GM18868 (cell line): ENCODE data around the gene SMIM21.

ENCODE experiments used
- ATAC-seq: cut with Tn5 transposase; IDR thresholded peaks from one replicate; pipeline ENCODE4 v1.9.1; 2021; ENCODE audit warnings: mild to moderate bottlenecking, moderate library complexity; ENCODE audit not compliant: unreplicated experiment

Gene SMIM21

GRCh38 chr18:75427603-75428002 is at the start of gene SMIM21:
Gene SMIM21 (minus strand): TSS chr18:75427703. CDS start chr18:75427563, 140 bp downstream.
- no peak for ATAC-seq

- no peak for ATAC-seq
These were observed 47.7 kb upstream of the SMIM21 start for GRCh38 chr18:75475228-75475627.

- no peak for ATAC-seq
These were observed 46.8 kb upstream of the SMIM21 start for GRCh38 chr18:75474332-75474731.

- no peak for ATAC-seq
These were observed 45.8 kb upstream of the SMIM21 start for GRCh38 chr18:75473316-75473715.

- no peak for ATAC-seq
These were observed 45.4 kb upstream of the SMIM21 start for GRCh38 chr18:75472906-75473305.

- ATAC-seq: no peak
These were observed 44.9 kb upstream of the SMIM21 start for GRCh38 chr18:75472396-75472795.

- no peak for ATAC-seq
These were observed 44.3 kb upstream of the SMIM21 start for GRCh38 chr18:75471850-75472249.

- ATAC-seq: no peak
These were observed 40.3 kb upstream of the SMIM21 start for GRCh38 chr18:75467851-75468250.

GRCh38 chr18:75467281-75467795 is 39.8 kb upstream of the SMIM21 start:
- no peak for ATAC-seq

GRCh38 chr18:75464356-75464755 is 36.9 kb upstream of the SMIM21 start:
- ATAC-seq: no peak

GRCh38 chr18:75462178-75462832 is 34.8 kb upstream of the SMIM21 start:
- no peak for ATAC-seq

GRCh38 chr18:75456199-75456631 is 28.7 kb upstream of the SMIM21 start:
- no peak for ATAC-seq

GRCh38 chr18:75455249-75456198 is 28.0 kb upstream of the SMIM21 start:
- ATAC-seq: no peak

- ATAC-seq: no peak
These were observed 26.7 kb upstream of the SMIM21 start for GRCh38 chr18:75454022-75454795.

- ATAC-seq: no peak
These were observed 23.4 kb upstream of the SMIM21 start for GRCh38 chr18:75450906-75451305.

- no peak for ATAC-seq
These were observed 14.4 kb upstream of the SMIM21 start for GRCh38 chr18:75441896-75442295.

- no peak for ATAC-seq
These were observed 11.8 kb upstream of the SMIM21 start for GRCh38 chr18:75439348-75439747.

- ATAC-seq: no peak
These were observed 11.4 kb upstream of the SMIM21 start for GRCh38 chr18:75438891-75439290.

GRCh38 chr18:75437979-75438378 is 10.5 kb upstream of the SMIM21 start:
- no peak for ATAC-seq

GRCh38 chr18:75433098-75433497 is 5.6 kb upstream of the SMIM21 start:
- no peak for ATAC-seq

GRCh38 chr18:75429975-75430374 is 2.5 kb upstream of the SMIM21 start:
- ATAC-seq: no peak
